CD4-positive, alpha-beta T cell (primary cell): ENCODE data around the gene UQCRFS1. TPM values are rescaled to one million over a fixed set of nuclear protein-coding genes. Genes with fewer than 3 reads are reported as not detected.

Experiments
- ATAC-seq: fragments of 200-7000 bp; cut with Tn5 transposase; one replicate; pipeline ENCODE4 v1.10.0; 2022; ENCODE audit warnings: mild to moderate bottlenecking; ENCODE audit not compliant: poor library complexity
- CTCF ChIA-PET: fragments of 350-600 bp; sonication (Branson Sonifier 250); formaldehyde crosslinking; loops from one replicate; lab custom pipeline; 2021; ENCODE audit warnings: antibody characterized with exemption, inconsistent platforms; lab: Charles Lee
- POLR2A ChIA-PET: fragments of 350-600 bp; sonication (Branson Sonifier 250); formaldehyde crosslinking; loops from one replicate; lab custom pipeline; 2021; ENCODE audit warnings: antibody characterized with exemption, inconsistent platforms; lab: Charles Lee
- DNase-seq, 14 experiments: peaks; one replicate each; pipeline ENCODE4 v3.0.0-alpha.2; 2013 to 2020; ENCODE audit warnings: mixed read lengths in 2 of 14
- H3K27ac ChIP-seq, 2 donors: one replicate each; pipeline versions ENCODE4 v1.5.1 to v1.7.0; 2013; ENCODE audit warnings: low read length in 2 of 2, low read depth in 1 of 2, mild to moderate bottlenecking in 1 of 2
- H3K27me3 ChIP-seq, 2 experiments: 1 replicate in 1 of 2; 2 replicates in 1 of 2; pipeline versions ENCODE4 v1.6.1 to v1.7.0; 2013; ENCODE audit warnings: low read length in 2 of 2, control low read depth in 1 of 2, mild to moderate bottlenecking in 1 of 2, moderate library complexity in 1 of 2; ENCODE audit not compliant: insufficient read depth in 2 of 2, control insufficient read depth in 1 of 2
- H3K36me3 ChIP-seq: one replicate; pipeline ENCODE4 v1.6.1; 2013; ENCODE audit warnings: low read length, control low read depth; ENCODE audit not compliant: insufficient read depth
- H3K4me1 ChIP-seq: one replicate; pipeline ENCODE4 v1.6.1; 2013; ENCODE audit warnings: low read length, control low read depth; ENCODE audit not compliant: insufficient read depth
- H3K4me3 ChIP-seq: one replicate; pipeline ENCODE4 v1.5.1; 2013; ENCODE audit warnings: mild to moderate bottlenecking, low read length, moderate library complexity
- H3K9me3 ChIP-seq, 2 experiments: 1 replicate in 1 of 2; 2 replicates in 1 of 2; pipeline versions ENCODE4 v1.6.1 to v1.7.0; 2013; ENCODE audit warnings: low read length in 2 of 2, mild to moderate bottlenecking in 2 of 2, control low read depth in 1 of 2, moderate library complexity in 1 of 2; ENCODE audit not compliant: control insufficient read depth in 1 of 2, insufficient read depth in 1 of 2
- H3K27ac Mint-ChIP-seq: one replicate; pipeline ENCODE4 v1.8.0; 2020; ENCODE audit warnings: mixed read lengths
- H3K27me3 Mint-ChIP-seq: one replicate; pipeline ENCODE4 v1.8.0; 2021; ENCODE audit warnings: mixed read lengths
- H3K36me3 Mint-ChIP-seq: one replicate; pipeline ENCODE4 v1.8.0; 2021; ENCODE audit warnings: low read depth, mixed read lengths
- H3K4me1 Mint-ChIP-seq: one replicate; pipeline ENCODE4 v1.8.0; 2021; ENCODE audit warnings: low read depth, mixed read lengths
- H3K4me3 Mint-ChIP-seq: one replicate; pipeline ENCODE4 v1.8.0; 2020; ENCODE audit warnings: mild to moderate bottlenecking, mixed read lengths
- H3K9me3 Mint-ChIP-seq: one replicate; pipeline ENCODE4 v1.8.0; 2020; ENCODE audit warnings: mixed read lengths
- CTCF ChIP-seq: fragments of 200-600 bp; IDR thresholded peaks from one replicate; pipeline ENCODE4 v1.8.0; 2022; ENCODE audit warnings: antibody characterized with exemption, mild to moderate bottlenecking
- intact Hi-C, 2 experiments: fragments of 100-400 bp; cut with DNase I in 1 of 2; cut with micrococcal nuclease in 1 of 2; formaldehyde crosslinking; loops; one replicate each; pipeline versions ENCODE4 v1.15.1 to v1.9.0; 2023 to 2025; cut with DNase I, micrococcal nuclease
- total RNA-seq, 174 experiments: library from RNA in 2 of 174; stranded (reverse) in 2 of 174; gene quantifications; one replicate each; pipeline ENCODE4 v1.2.3 and lab custom pipeline; 2021 to 2026

Gene UQCRFS1
- total RNA-seq, 2 experiments from 2014 or later = 30.5 TPM

DNA sequence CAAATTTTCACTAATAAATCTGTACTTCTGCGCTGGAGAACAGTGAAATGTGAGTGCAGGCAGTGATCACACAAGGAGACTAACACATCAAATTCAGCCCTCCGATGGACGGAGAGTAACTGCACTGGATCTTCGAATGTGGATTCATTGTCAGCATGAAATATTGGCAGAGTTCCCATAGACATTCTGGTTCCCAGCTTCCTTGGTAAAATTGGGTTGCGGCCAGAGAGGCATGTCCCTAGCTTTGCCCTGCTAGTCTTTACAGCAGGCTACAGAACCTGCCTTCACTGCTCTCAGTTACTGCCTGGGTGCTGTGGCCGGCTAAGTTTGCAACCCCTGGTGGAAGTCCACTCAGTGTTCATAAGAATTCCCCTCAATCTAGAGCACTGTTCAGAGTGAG is 32.3 kb upstream of the UQCRFS1 start:
- ChIA-PET POLR2A (no interaction called here), CTCF (no interaction called here)
- Mint-ChIP-seq H3K4me1 (no peaks in the 10 kb centered on the region), H3K9me3 (no peaks in the 10 kb centered on the region), H3K27ac (no peak overlapping the region), H3K36me3 (no peaks in the 10 kb centered on the region), H3K27me3 (peaks cover 65% of the 10 kb centered on the region), H3K4me3 (no peak overlapping the region)
- H3K9me3 ChIP-seq = peaks cover 0 to 3% of the 10 kb centered on the region in 2 experiments
- no peak for DNase-seq
- no peak for TF ChIP-seq CTCF
- no peak overlapping the region for H3K4me3 ChIP-seq
- no peaks in the 10 kb centered on the region for H3K36me3 ChIP-seq
- H3K27ac ChIP-seq = no peak overlapping the region
- peaks cover 0 to 8% of the 10 kb centered on the region in 2 experiments for H3K27me3 ChIP-seq
- intact Hi-C loops = no loop called here
- no peak for ATAC-seq
- no peaks in the 10 kb centered on the region for H3K4me1 ChIP-seq

DNA sequence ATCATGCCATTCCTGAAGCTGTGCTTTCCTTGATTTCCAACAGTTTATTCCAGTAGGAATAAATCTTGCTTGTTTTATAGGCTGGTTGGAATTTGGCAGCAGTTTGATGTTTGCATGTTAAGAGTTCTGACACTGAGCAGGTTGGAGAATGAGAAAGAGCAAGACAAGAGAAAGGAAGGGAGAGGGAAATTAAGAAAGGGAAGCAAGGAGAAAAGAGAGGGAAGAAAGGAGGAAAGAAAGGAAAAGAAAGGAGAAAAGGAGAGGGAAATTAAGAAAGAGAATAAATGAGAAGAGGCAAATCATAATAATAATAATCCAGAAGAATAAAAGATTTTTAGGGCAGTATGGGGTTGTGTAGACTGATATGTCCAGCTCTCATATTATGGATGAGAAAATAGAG is 28.4 kb upstream of the UQCRFS1 start:
- POLR2A ChIA-PET = no interaction called here
- Histone ChIP-seq H3K27ac (no peak overlapping the region), H3K9me3 (no peaks in the 10 kb centered on the region), H3K36me3 (no peaks in the 10 kb centered on the region), H3K27me3 (peaks cover 0 to 3% of the 10 kb centered on the region in 2 experiments), H3K4me1 (no peaks in the 10 kb centered on the region), H3K4me3 (no peak overlapping the region)
- CTCF ChIA-PET = no interaction called here
- no peak for DNase-seq
- Mint-ChIP-seq H3K27me3 (peaks cover 37% of the 10 kb centered on the region), H3K27ac (no peak overlapping the region), H3K4me3 (no peak overlapping the region), H3K36me3 (no peaks in the 10 kb centered on the region), H3K9me3 (no peaks in the 10 kb centered on the region), H3K4me1 (no peaks in the 10 kb centered on the region)
- no peak for ATAC-seq
- intact Hi-C loops = loop anchor here in 1 of 2 experiments (5.0 kb wide), 1 partner anchor 39 kb away; no protein-coding TSS in a partner anchor
- TF ChIP-seq CTCF = no peak

DNA sequence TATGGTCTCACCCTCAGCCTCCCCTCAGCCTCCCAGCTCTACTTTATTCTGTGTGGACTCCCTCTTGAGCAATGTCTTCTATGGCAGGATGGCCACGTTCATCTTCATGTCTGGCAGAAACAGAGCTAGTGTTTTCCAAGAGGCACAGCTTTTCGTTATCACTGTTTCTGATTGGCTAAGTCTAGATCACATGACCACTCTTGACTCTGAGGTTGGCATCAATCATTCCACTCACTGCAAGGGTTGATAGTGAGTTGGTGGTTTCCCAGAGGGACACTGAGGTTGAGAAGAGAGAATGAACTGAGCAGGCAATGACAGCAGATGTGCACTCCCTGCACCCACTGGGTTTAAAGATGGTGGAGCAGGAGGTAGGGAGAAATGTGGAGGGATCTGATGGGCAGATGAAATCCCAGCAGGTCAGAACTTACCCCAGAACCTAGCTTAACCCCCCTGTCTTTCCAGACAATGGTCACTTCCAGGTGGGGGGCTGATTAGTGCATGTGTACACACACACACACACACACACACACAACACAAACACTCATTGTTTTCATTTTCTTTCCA is 26.3 kb upstream of the UQCRFS1 start:
- Histone ChIP-seq H3K27ac (no peak overlapping the region), H3K9me3 (peaks cover 4% of the 10 kb centered on the region in 2 experiments), H3K27me3 (peaks cover 0 to 3% of the 10 kb centered on the region in 2 experiments), H3K4me1 (no peaks in the 10 kb centered on the region), H3K4me3 (no peak overlapping the region), H3K36me3 (no peaks in the 10 kb centered on the region)
- ChIA-PET CTCF (no interaction called here), POLR2A (no interaction called here)
- Mint-ChIP-seq H3K36me3 (no peaks in the 10 kb centered on the region), H3K9me3 (peaks cover 4% of the 10 kb centered on the region), H3K27me3 (peaks cover 27% of the 10 kb centered on the region), H3K27ac (no peak overlapping the region), H3K4me3 (no peak overlapping the region), H3K4me1 (no peaks in the 10 kb centered on the region)
- TF ChIP-seq CTCF = no peak
- DNase-seq (no peak), ATAC-seq (no peak)
- intact Hi-C loops = no loop called here
